GM15510 (cell line): Measurements from ENCODE around the gene RAB24.

ENCODE experiments used
- POLR2A ChIP-seq: IDR thresholded peaks from 3 replicates; pipeline ENCODE4 v1.6.1; 2011; ENCODE audit warnings: borderline replicate concordance; ENCODE audit not compliant: insufficient read length; ENCODE audit errors: extremely low read depth

Gene RAB24

DNA sequence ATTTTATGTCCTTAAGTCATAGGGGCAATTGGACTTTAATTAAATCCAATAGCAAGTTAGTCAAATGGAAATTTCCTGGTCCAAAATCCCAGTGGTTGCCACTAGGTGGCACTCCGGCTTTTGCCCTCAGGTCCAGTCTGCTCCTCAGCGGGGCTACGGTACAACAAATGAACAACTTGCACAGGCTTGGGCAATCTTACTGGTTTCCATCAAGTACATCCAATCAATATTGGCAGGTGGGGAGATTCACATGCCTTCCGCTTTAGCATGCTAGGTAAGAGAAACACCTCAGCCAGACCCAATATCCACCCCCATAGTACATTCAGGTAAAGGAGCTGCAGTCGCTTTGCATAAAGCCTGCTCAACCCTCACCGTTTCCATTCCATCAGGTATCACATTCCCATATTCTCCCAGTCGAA, 14.4 kb upstream of the RAB24 start:
- no peak for TF ChIP-seq POLR2A

DNA sequence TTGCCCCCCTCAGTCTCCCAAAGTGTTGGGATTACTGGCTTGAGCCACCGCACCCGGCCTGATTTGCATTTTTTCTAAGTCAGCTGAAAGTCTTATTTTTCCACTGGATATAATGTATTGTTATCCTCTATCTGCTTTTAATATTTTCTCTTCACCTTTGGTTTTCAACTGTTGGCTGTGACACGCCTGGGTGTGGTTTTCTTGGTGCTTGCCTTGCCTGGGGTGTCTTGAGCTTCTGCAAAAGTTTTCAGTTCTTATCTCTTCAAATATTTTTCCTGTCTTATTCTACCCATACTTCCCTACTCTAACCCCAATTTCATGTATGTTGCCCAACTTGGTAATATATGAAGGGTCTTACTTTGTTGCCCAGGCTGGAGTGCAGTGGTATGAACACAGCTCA, 12.5 kb upstream of the RAB24 start:
- TF ChIP-seq POLR2A: no peak

DNA sequence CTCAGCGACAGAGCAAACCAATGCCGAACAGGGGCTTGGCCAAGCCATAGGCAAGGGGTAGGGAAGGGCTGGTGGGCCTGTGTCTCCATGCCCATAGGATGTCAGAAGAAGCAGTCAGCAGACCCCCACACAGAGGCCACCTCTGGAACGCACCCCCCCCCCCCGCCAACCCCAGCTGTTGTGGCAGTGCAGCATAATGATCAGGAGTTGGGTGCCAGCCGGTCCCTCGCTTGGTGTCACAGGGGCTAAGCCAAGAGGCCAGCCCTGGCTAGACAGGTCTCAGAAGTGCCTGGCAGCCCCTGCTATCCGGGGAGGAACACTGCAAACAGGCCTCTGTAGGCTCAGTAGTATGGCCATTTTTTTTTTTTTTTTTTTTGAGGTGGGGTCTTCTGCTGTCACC, 11.9 kb upstream of the RAB24 start:
- no peak for TF ChIP-seq POLR2A

DNA sequence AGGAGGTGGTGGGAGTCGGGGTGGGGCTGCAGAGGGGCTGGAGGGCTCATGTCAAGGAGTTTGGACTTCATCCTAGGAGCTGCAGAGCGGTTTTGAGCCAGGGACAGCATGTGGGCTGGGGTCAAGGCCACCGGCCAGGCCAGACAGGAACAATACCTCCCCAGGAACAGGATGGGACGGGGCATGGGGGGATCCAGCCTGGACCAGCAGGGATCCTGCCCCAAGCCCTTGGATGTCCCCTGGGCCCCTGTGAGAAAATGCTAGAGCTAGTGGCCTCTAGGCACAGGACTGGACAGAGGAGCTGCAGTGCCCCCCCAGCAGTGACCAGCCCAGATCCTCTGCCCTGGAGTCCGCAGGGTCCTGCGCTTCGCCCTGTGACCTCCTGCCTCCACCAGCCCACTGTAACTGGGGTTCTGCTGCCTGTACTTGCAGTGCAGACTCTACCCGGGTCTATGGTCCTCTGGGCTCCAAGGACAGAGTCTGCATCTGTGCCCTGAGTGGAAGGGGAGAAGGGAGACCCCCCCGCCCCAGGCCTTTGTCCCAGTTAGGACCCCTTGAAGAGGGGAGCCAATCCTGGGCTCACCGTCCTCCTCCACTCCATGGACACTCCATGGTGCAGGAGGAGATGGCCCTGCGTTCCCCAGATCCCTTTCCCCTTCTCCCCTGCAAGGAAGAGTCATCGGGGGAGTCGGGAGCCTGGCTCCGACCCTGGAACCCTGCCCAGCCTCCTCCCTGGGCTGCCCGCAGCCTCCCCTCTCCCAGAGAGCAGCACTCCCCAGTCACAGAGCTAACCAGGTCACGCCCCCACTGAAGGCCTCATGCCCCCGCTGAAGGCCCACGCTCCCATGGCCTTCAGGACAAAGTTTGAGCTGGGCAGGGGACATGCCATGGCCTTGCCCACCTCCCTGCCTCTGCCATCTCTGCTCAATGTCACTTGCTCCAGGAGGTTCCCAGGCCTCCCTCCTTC, 11.1 kb upstream of the RAB24 start:
- no peak for TF ChIP-seq POLR2A

DNA sequence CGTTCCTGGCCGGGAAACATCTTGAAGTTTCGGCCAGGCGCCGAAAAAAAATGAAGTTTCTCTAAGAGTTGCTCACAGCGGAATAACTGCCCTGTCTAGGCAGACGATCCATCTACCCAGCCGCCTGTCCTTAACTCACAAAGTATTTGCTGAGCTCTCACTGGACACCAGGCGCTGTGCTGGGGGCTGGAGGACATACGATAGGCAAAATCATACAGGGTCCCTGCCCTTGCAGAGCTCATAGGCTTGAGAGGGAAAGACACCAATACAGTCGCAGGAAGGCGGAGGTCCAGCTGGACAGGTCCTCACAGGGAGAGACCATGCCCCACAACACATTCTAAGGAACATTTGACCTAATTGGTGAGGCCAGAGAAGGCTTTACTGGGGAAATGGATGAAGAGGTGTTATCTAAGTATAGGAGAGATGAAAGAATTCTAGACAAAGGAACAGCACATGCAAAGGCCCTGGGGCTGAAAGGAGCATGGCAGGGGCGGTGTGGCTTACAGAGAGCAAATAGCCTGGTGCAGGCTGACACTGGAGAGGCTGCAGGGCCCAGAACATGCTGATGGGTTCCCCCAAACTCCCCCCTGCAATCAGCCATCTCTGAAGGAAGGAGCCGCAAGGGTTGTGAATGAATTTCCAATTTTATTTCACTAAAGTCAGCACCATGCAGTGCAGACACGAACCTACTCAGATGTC, 10.2 kb upstream of the RAB24 start:
- TF ChIP-seq POLR2A: no peak

DNA sequence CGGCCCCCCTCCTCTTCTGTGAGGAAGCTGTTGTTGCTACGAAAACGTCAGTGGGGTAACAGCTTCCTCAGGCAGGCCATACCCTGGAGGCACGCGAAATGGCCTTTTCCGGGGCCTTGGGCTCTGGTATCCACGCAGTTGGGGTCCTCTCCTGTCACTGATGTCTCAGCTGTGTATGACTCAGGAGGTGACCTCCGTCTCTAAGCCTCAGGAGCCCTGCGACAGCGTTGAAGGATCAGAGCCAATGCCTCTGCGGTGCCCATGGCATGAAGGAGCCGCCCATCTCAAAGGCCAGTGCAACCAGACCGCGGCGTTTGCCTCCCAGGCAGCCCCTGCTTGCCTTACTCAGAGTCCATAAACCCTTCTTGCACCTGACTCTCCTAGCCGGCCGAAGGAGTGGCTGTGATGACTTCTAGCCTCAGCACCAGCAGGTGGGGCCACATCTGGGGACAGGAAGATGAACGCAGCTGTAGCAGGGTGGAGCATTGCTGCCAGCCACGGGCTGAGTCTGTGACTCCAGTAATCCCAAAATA, 9.2 kb upstream of the RAB24 start:
- TF ChIP-seq POLR2A: no peak

DNA sequence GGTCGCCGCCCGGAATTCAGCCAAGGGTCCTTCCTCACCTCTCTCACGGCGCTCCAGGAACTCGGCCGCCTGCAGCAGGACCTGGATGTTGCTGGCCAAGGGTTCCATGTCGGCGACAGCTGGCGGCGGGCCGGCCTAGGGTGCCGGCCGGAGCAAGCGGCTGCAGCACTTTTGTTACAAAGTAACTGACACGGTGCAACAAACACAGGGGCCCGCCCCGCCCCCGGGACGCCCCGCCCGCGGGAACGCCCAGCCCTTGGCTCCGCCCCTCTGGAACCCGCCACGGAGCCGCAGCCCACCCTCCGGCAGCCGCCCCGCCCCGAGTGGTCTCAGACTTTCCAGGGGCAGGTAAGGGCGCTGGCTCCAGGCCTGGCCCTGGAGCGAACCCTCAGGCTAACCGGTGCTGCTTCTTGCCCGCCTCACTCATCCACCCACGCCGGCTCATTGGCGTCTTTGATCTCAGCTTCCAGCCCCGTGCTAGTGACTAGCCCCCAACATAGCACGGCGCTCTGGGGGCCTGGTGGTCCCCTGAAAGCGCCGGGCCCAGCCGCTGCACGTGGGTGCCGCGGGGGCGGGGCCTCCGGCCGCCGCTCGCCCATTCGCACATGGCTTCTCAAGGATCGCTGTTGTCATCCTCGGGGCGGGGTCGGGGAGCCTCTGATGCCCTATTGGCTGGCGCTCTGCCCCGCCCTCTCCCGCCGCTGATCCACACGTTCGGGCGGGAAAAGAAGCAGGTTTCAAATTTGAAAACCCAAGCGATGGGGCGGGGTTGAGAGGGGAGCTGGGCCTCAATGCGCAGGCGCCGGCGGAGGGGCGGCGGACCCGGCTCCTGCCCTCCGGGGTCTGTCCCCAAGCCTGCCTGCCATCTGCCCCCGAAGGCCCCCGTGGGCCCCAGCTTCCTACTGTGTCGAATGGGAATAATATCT, 8.5 kb upstream of the RAB24 start, which contains the start of gene MXD3:
TSS of gene MXD3 (minus strand) at position 176 of the 926 bp plus-strand sequence. CDS start at position 108, 68 bp downstream.
- peak; percentile 70 for TF ChIP-seq POLR2A

DNA sequence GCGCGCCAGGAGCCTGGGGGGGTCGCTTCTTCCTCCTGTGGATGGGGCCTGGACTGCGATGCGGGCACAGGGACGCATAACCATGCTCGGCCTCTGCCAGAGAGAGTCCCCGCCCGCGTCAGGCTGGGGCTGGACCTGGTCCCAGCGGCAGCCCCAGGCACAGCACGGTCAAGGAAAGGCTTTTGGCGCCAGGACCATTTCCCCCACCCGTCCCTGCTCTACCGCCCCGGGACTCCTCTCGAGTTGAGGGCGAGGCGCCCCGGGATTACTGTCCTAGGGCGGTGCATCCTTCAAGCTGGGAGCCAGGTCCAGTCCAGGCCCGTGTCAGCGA, 7.8 kb upstream of the RAB24 start:
- TF ChIP-seq POLR2A: no peak

DNA sequence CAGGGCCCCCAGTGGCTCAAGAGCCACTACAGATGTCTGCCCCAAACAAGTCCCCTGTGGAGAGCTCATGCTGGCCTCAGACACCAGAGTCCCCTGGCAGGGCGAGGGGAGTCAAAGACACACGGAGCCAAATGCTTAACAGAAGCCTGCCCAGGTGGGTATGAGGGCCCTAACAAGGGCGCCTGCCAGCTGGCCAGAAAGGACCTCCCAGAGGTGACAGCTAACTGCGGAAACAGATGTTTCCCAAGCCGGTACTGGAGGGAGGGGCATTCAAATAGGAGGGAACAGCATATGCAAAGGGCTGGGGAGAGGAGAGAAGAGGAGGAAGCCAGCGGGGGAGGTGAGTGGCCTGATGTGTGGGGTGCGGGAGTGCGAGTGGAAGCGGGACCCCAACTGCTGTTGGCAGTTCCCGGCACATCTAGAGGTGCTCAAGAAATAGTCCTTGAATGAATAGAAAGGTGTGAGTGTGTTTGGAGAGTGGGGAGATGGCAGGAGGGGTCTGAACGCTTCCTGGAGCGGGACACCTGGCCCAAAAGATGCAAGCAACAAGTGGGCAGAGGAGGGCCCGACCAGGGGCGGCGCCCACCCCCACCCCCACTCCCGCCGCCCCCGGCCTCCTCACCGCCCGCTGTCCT, 7.4 kb upstream of the RAB24 start:
- peak; percentile 53 for TF ChIP-seq POLR2A

DNA sequence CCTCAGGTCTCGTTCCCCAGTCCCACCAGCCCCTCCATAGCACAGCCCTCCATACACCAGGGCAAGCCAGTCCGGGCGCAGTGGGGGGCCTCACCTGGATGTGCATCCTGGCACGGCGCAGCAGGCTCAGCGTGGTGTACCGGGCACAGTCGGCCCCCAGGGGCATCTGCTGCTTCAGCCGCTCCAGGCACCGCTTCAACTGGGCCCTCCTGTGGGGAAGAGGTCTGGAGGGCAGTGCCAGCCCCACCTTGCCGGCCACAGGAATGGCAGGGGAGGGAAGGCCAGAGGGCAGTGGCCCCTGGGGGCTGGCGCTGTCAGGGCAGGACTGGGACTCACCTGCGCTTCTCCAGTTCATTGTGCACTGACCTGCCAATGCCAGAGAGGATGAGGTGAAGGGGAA, 6.8 kb upstream of the RAB24 start:
- TF ChIP-seq POLR2A: no peak

DNA sequence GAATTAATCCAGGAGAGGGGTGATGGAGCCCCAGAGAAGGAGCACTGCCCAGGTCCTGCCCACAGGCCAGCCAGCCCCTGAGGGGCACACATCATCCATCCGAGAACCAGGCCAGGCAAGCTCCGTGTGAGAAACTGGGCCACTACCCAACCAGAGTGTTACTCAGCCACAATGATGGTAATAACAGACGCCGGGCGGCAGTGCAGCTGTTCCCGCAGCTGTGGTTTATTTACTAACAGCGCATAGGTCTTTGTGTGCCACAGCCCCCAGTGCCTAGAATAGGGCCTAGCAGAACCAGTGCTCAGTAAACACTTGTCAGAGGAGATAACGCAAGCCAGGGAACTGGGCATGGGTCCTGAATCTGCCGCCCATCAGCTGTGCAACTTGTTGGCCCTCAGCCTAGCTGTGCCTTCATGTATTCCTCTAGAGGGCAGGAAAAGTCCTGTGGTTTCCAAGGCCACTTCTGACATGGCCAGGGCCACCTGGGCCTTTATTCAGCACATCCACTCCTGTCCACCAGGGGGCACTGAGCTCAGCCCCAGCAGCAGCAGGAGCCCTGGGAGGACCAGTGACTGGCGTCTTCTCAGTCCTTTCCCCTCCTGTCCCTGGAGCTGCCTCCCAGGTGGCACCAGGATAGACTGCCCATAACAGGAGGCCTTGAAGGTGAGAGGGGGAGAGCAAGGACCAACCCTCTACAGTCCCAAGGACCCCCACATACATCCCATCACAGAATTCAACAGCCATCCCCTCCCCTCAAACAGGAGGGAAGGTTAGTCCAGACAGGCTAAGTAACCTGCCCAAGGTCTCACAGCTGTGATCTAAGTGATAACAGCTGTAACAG, 6.1 kb upstream of the RAB24 start:
- TF ChIP-seq POLR2A: no peak

DNA sequence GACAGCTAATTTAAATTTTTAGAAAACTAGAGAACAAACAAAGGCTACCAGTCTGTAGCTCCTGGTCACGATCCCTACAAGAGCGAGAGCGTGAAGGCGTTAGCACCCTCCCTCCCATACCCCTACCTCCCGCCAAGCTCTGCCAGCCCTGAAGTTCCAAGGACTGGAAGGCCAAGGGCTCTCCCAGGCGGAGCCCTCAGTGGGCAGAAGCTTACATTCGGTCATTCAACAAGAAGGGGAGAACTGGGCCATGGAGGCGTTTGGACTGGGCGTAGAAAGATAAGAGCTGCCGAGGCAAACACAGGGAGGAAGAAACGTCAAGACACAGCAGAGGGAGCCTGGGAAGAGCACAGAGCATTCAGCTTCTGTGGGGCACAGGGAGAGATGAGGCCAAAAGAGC, 5.2 kb upstream of the RAB24 start:
- no peak for TF ChIP-seq POLR2A
